Nephron progenitor cell (in vitro differentiated cells): ENCODE results near the gene ELAC2.

ENCODE experiments used
- DNase-seq: peaks from one replicate; pipeline ENCODE4 v3.0.0; 2021
- H3K27ac Mint-ChIP-seq: 2 replicates; pipeline ENCODE4 v1.8.0; 2021; ENCODE audit warnings: mild to moderate bottlenecking, moderate library complexity, mixed read lengths
- H3K27me3 Mint-ChIP-seq: 2 replicates; pipeline ENCODE4 v1.8.0; 2021; ENCODE audit warnings: mild to moderate bottlenecking, low read depth, mixed read lengths; ENCODE audit not compliant: poor library complexity
- H3K36me3 Mint-ChIP-seq: 2 replicates; pipeline ENCODE4 v1.8.0; 2021; ENCODE audit warnings: low read depth, mixed read lengths
- H3K4me1 Mint-ChIP-seq: 2 replicates; pipeline ENCODE4 v1.8.0; 2021; ENCODE audit warnings: mixed read lengths
- H3K4me3 Mint-ChIP-seq: 2 replicates; pipeline ENCODE4 v1.8.0; 2021; ENCODE audit warnings: mild to moderate bottlenecking, moderate library complexity, mixed read lengths
- H3K9me3 Mint-ChIP-seq: 2 replicates; pipeline ENCODE4 v1.8.0; 2021; ENCODE audit warnings: mild to moderate bottlenecking, moderate library complexity, mixed read lengths
- TF ChIP-seq, protein P1 (sequence below): fragments of 200-600 bp; sonication (generic); IDR thresholded peaks from 2 replicates; pipeline ENCODE4 v1.5.0; 2021; ENCODE audit warnings: antibody characterized with exemption

ELAC2 gene

GRCh38 chr17:12987120-12987519, 30.7 kb downstream of the ELAC2 start:
- Mint-ChIP-seq H3K27me3 (peaks cover 4% of the 10 kb centered on the region), H3K36me3 (peaks cover 26% of the 10 kb centered on the region), H3K9me3 (no peaks in the 10 kb centered on the region), H3K4me1 (peaks cover 37% of the 10 kb centered on the region), H3K4me3 (peak overlapping the region; percentile 4), H3K27ac (no peak overlapping the region)
- TF ChIP-seq, protein P1, sequence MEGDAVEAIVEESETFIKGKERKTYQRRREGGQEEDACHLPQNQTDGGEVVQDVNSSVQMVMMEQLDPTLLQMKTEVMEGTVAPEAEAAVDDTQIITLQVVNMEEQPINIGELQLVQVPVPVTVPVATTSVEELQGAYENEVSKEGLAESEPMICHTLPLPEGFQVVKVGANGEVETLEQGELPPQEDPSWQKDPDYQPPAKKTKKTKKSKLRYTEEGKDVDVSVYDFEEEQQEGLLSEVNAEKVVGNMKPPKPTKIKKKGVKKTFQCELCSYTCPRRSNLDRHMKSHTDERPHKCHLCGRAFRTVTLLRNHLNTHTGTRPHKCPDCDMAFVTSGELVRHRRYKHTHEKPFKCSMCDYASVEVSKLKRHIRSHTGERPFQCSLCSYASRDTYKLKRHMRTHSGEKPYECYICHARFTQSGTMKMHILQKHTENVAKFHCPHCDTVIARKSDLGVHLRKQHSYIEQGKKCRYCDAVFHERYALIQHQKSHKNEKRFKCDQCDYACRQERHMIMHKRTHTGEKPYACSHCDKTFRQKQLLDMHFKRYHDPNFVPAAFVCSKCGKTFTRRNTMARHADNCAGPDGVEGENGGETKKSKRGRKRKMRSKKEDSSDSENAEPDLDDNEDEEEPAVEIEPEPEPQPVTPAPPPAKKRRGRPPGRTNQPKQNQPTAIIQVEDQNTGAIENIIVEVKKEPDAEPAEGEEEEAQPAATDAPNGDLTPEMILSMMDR: no peak
- DNase-seq: peak; percentile 14

GRCh38 chr17:12985431-12986293, 32.2 kb downstream of the ELAC2 start:
- Mint-ChIP-seq H3K27me3 (peaks cover 3% of the 10 kb centered on the region), H3K4me1 (peaks cover 37% of the 10 kb centered on the region), H3K4me3 (no peak overlapping the region), H3K36me3 (peaks cover 12% of the 10 kb centered on the region), H3K27ac (peak overlapping the region; percentile 32), H3K9me3 (no peaks in the 10 kb centered on the region)
- TF ChIP-seq, protein P1: no peak
- DNase-seq: no peak

DNA sequence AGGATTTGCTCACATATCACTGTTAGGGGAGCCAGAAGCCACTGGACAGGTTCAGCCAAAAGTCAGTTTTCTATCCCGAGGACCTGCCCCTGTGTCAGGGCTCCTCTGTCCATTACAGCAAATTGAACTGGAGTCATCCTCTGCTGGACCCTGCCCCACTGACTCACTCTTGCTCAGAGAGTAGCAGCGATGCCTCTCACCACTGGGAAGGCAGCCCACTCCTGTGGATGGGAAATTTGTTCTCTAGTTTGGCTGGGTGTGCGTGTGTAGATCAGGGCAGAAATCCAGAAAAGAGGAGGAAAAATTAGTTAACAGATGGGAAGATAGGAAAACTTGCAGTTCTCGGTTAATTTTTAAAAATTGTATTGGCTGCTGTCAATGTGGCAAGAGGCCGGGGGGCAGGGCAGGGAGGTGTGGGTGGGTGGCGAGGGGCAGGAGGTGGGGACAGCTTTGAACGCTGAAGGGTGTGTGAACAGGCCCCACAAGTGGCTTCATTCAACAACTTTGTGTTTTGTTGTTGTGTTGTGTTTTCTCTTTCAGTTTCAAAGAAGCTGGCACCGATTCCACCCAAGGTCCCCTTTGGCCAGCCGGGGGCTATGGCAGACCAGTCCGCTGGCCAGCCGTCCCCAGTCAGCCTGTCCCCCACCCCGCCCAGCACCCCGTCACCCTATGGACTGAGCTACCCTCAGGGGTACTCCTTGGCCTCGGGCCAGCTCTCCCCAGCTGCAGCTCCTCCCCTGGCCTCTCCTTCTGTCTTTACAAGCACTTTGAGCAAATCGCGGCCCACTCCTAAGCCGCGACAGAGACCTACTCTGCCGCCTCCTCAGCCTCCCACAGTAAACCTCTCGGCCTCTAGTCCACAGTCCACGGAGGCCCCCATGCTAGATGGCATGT, 33.6 kb downstream of the ELAC2 start:
- Mint-ChIP-seq H3K9me3 (no peaks in the 10 kb centered on the region), H3K27ac (no peak overlapping the region), H3K27me3 (peaks cover 3% of the 10 kb centered on the region), H3K36me3 (no peaks in the 10 kb centered on the region), H3K4me3 (no peak overlapping the region), H3K4me1 (peaks cover 34% of the 10 kb centered on the region)
- TF ChIP-seq, protein P1: no peak
- no peak for DNase-seq

DNA sequence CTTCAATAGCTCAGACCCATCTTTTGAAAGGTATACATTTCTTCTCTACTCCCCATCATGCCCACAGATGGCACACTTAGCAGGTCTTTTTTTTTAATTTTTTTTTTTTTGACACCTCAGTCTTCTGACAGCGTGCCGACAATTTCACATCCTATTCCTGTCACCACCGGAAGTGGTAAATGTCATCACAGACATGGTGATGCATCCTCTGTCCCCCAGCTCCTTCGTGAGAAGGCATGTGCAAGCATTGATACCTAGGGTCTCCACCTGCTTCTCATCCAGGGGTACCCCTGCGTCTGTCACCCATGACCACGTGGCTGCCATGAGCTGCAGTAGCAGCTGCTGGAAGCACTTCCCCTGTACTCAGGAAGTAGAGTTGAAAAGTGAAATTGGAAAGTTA, 35.6 kb downstream of the ELAC2 start:
- Mint-ChIP-seq H3K27ac (no peak overlapping the region), H3K36me3 (no peaks in the 10 kb centered on the region), H3K4me1 (peaks cover 31% of the 10 kb centered on the region), H3K4me3 (no peak overlapping the region), H3K27me3 (peaks cover 5% of the 10 kb centered on the region), H3K9me3 (no peaks in the 10 kb centered on the region)
- no peak for DNase-seq
- TF ChIP-seq, protein P1: no peak

GRCh38 chr17:12979826-12980500, 37.9 kb downstream of the ELAC2 start:
- peaks cover 14% of the 10 kb centered on the region for H3K27me3 Mint-ChIP-seq
- peaks cover 11% of the 10 kb centered on the region for H3K4me1 Mint-ChIP-seq
- TF ChIP-seq, protein P1: no peak
- H3K27ac Mint-ChIP-seq: no peak overlapping the region
- DNase-seq: no peak
- no peaks in the 10 kb centered on the region for H3K9me3 Mint-ChIP-seq
- no peak overlapping the region for H3K4me3 Mint-ChIP-seq
- H3K36me3 Mint-ChIP-seq: no peaks in the 10 kb centered on the region
